Measurements from ENCODE around the gene THTPA.
A peak's percentile ranks its signal among the peaks of the same experiment; 100 is the strongest.
"Not testable (repeated sequence)": the region's sequence is repeated elsewhere in the genome, so short reads cannot be mapped to it uniquely, and the experiment has no call there.

The THTPA gene

DNA sequence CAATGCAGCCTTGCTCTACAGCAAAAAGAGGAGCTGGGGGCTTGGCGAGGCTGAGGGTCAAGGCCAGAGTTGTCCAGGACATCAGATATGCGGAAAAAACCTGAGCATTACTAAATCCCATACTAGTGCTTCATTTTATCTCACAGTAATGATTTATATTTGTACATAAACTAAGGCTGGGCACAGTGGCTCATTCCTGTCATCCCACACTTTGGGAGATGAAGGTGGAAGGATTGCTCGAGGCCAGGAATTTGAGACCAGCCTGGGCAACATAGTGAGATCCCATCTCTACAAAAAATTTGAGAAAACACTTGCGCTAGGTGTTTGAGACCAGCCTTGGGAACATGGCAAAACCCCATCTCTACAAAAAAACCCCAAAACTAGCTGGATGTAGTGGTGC lies 34.1 kb downstream of the THTPA start:
- no peak for DNase-seq

GRCh38 chr14:23594191-23594590 lies 38.1 kb downstream of the THTPA start:
- not testable (repeated sequence) for DNase-seq

GRCh38 chr14:23600322-23600707 lies 44.2 kb downstream of the THTPA start:
- no peak for DNase-seq

- DNase-seq = no peak
Measured at GRCh38 chr14:23600806-23601205, 44.7 kb downstream of the THTPA start.

DNA sequence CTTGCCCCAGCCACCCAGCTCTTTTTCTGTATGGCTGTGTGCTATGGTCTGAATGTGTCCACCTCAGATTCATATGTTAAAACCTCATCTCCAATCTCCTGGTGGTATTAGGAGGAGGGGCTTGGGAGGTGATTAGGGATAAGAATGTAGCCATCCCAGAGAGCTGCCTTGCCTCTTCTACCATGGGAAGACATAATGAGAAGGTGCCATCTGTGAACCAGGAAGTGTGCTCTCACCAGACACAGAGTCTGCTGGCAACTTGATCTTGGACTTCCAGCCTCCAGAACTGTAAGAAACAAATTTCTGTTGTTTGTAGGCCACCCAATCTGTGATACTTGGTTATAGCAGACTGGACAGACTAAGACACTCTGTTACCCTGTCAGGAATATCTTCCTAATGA lies 45.4 kb downstream of the THTPA start:
- DNase-seq = no peak

GRCh38 chr14:23601845-23602180 lies 45.7 kb downstream of the THTPA start:
- no peak for DNase-seq

GRCh38 chr14:23602181-23603095 lies 46.4 kb downstream of the THTPA start:
- DNase-seq = no peak

- DNase-seq = no peak
Measured at GRCh38 chr14:23603103-23603502, 47.0 kb downstream of the THTPA start.

DNA sequence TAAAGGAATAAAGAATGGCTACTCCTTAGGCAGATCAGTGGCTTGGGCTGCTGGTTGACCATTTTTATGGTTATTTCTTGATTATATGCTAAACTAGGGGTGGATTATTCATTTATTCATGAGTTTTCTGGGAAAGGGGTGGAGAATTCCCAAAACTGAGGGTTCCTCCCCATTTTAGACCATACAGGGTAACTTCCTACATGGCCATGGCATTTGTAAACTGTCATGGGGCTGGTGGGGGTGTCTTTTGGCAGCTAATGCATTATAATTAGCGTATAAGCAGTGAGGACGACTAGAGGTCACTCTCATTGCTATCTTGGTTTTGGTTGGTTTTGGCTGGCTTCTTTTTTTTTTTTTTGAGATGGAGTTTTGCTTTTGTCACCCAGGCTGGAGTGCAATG lies 48.1 kb downstream of the THTPA start:
- DNase-seq = no peak

DNA sequence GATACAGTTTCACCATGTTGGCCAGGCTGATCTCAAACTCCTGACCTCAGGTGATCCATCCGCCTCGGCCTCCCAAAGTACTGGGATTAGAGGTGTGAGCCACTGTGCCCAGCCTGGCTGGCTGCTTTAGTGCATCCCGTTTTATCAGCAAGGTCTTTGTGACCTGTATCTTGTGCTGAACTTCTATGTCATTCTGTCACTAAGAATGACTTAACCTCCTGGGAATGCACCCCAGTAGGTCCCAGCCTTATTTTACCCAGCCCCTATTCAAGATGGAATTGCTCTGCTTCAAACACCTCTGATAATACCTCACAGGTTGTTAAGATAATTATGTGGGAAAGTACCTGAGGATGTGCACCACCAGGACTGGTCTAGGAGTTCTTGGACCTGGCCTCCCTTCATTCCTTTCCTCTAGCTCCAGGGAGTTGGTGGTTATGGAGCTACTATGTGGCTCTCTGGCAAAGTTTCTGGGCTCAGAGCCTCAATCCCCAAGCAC lies 48.7 kb downstream of the THTPA start:
- DNase-seq = no peak

GRCh38 chr14:23605931-23606585 lies 50.0 kb downstream of the THTPA start:
- peak; percentile 38 for DNase-seq

- no peak for DNase-seq
Measured at GRCh38 chr14:23608454-23608853, 52.4 kb downstream of the THTPA start.

GRCh38 chr14:23609001-23609400 lies 52.9 kb downstream of the THTPA start:
- DNase-seq = no peak

- DNase-seq = not testable (repeated sequence)
Measured at GRCh38 chr14:23609411-23610089, 53.5 kb downstream of the THTPA start.
